GM21367 (cell line): ENCODE data around the gene PLP2.

Experiments used
- ATAC-seq: cut with Tn5 transposase; IDR thresholded peaks from one replicate; pipeline ENCODE4 v1.9.1; 2021; ENCODE audit not compliant: unreplicated experiment

The PLP2 gene

DNA sequence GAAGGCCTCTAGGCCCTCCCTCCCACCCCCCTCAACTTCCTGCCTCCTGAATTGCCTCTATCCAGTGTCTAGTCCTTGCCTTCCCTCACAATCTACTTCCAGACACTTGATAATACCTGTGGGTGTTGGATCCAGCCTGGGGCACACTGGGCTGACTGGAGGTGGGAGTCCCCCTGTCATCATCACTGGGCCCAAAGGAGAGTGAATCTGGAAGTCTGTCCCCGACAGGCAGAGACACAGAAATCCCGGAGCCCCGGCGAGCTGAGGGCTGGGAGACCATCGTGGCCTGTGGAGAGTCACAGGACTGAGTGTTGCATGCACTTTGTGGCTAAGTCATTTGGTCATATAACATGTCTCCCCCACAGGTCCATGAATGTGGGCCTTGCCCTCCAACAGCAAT, 36.7 kb downstream of the PLP2 start:
- no peak for ATAC-seq

GRCh38 chrX:49209434-49210251, 37.9 kb downstream of the PLP2 start:
- no peak for ATAC-seq

- no peak for ATAC-seq
Observed at GRCh38 chrX:49210406-49210805, 38.7 kb downstream of the PLP2 start.

DNA sequence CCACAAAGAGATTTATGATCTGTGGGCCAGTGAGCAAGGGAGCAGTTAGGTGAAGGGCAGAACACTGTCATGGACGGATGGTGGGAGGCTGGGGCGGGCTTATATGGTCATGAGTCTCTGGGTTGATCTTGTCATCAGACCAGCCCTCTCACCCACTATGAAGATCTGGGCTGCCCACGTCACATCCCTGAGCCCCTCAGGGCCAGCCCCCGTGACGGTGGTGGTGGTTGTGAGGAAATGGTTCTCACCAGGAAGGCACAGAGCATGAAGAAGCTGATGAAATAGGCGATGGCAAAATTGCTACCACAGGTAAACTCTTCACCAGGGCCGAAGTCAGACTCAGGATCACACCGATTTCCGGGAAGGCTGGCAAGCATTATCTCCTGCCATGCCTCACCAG, 39.4 kb downstream of the PLP2 start:
- ATAC-seq, result no peak

- ATAC-seq, result no peak
Observed at GRCh38 chrX:49212209-49212608, 40.5 kb downstream of the PLP2 start.

DNA sequence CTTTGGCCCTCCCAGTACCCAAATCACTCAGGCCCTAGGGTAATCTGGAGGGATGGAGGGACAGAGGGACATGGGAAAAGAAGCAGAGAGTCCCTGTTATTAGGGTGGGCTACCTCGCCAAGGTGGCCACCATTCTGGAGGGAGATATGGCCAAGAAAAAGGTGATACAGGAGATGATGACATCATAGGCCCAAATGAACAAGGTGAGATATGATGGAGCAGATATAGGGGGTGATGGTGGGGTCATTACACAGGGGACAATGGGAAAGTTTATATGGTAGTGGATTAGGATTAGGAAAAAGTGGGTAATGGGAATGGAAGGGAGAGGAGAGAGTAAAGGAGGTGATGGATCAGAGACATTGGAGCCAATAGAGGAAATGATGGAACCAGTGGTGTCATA, 41.2 kb downstream of the PLP2 start:
- no peak for ATAC-seq

DNA sequence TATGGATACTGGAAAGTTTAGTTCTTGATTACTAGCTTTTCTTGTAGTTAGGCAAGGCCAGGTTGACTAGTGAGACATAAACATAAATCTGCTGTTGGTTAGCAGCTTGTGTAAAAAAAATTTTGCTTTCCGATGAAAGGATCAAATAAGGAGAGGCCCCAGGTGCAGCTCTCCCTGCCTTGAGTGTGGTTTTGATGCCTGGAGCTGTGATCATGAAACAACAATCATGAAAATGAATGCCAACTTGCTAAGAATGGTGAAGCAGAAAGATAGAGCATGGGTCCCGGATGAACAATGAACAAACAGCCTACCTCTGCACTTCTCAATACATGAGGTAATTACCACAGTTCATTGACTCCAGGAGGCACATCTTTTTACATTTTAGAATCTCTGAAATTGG, 42.7 kb downstream of the PLP2 start:
- no peak for ATAC-seq

DNA sequence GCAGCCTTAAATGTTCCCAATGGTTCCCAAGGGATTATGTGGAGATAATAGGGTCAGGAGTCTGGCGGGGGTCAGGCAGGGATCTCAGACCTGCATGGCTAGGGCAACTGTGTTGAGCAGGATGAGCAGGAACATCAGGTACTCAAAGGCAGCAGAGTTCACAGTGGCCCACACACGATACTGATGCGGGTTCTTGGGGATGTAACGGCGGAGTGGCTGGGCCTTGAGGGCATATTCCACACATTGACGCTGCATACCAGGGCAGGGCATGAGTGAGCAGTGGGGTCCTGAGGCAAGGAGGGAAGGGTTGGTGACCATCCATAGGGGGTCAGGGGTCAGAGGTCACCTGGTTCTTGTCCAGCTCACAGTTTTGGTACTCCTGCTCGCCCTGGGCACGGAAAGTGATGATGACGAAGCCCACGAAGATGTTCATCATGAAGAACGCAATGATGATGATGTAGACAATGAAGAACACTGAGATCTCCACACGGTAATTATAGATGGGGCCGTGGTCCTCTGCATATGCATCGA, 43.4 kb downstream of the PLP2 start:
- no peak for ATAC-seq

GRCh38 chrX:49220100-49220499, 48.4 kb downstream of the PLP2 start:
- no peak for ATAC-seq

DNA sequence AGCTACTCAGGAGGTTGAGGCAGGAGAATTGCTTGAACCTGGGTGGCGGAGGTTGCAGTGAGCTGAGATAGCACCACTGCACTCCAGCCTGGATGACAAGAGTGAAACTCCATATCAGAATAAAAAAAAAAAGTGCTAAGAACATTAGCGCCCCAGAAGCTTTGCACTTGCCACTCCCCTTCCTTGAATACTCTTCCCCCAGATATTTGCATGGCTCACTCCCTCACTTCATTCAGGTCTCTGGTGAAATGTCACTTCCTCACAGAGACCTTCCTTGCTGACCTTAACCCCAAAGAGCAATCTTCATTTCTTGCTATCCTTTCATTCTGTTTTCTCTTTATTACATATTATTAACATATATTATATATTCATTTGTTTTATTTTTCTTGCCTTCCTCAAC, 50.2 kb downstream of the PLP2 start:
- no peak for ATAC-seq
